Sigmoid colon (tissue), 7 donors: Measurements from ENCODE around the gene XBP1. TPM values are rescaled to one million over a fixed set of nuclear protein-coding genes. Genes with fewer than 3 reads are reported as not detected.

ENCODE experiments used
- DNase-seq: peaks from one replicate; pipeline ENCODE4 v3.0.0-alpha.2; 2019
- H3K27ac ChIP-seq, 4 donors: fragments of 200-600 bp; sonication (generic); one replicate each; pipeline ENCODE4 v1.5.1; 2016 to 2019; ENCODE audit warnings: mild to moderate bottlenecking in 1 of 4
- H3K27me3 ChIP-seq, 3 donors: fragments of 200-600 bp; sonication (generic); one replicate each; pipeline ENCODE4 v1.5.1; 2019; ENCODE audit warnings: mild to moderate bottlenecking in 1 of 3
- H3K36me3 ChIP-seq, 4 donors: fragments of 200-600 bp; sonication (generic); one replicate each; pipeline ENCODE4 v1.5.1; 2016 to 2019
- H3K4me1 ChIP-seq, 4 donors: fragments of 200-600 bp; sonication (generic); one replicate each; pipeline ENCODE4 v1.5.1; 2017 to 2019
- H3K4me3 ChIP-seq, 4 donors: fragments of 200-600 bp; sonication (generic); one replicate each; pipeline ENCODE4 v1.5.1; 2017 to 2019; ENCODE audit warnings: mild to moderate bottlenecking in 2 of 4, moderate library complexity in 1 of 4
- H3K9me3 ChIP-seq, 4 donors: fragments of 200-600 bp in 3 of 4; sonication (generic) in 3 of 4; one replicate each; pipeline versions ENCODE4 v1.5.1 to v1.6.1; 2013 to 2019
- CTCF ChIP-seq, 4 experiments: fragments of 450-650 bp in 3 of 4; fragments of 200-600 bp in 1 of 4; IDR thresholded peaks; one replicate each; pipeline ENCODE4 v1.5.1; 2016 to 2019; ENCODE audit warnings: antibody characterized with exemption in 4 of 4, mild to moderate bottlenecking in 3 of 4, moderate library complexity in 2 of 4
- EP300 ChIP-seq, 4 donors: sonication (generic); formaldehyde crosslinking; IDR thresholded peaks; one replicate each; pipeline ENCODE4 v1.6.1; 2017; ENCODE audit warnings: antibody characterized with exemption in 4 of 4
- POLR2A ChIP-seq, 2 donors: fragments of 450-650 bp; IDR thresholded peaks; one replicate each; pipeline ENCODE4 v1.6.1; 2016; ENCODE audit warnings: antibody characterized with exemption in 2 of 2, mild to moderate bottlenecking in 2 of 2, moderate library complexity in 2 of 2
- POLR2AphosphoS5 ChIP-seq, 4 donors: sonication (generic); formaldehyde crosslinking; IDR thresholded peaks; one replicate each; pipeline ENCODE4 v1.6.1; 2017; ENCODE audit warnings: antibody characterized with exemption in 4 of 4
- WGBS, 2 donors: extraction: QIAGEN DNeasy Blood & Tissue Kit; methylation state at CpG; one replicate each; pipeline ENCODE4 v1.1.7; 2013; 5-methylcytosine and 5-hydroxymethylcytosine counted together
- intact Hi-C: fragments of 100-400 bp; cut with DNase I; formaldehyde crosslinking; loops from one replicate; pipeline ENCODE4 v1.15.1; 2023
- polyA plus RNA-seq, 3 donors: library from polyadenylated mRNA; stranded (reverse); fragments of 200-250 nt; gene quantifications; one replicate each; pipeline ENCODE4 v1.2.3, GENCODE V29; 2013
- total RNA-seq, 4 donors: library from RNA; depleted of rRNA; stranded (reverse); fragments of >200 nt; gene quantifications; one replicate each; pipeline ENCODE4 v1.1.0, GENCODE V29; 2016
- donor health status: healthy with polysubstance abuse.
- donor health status: Bipolar disorder and iron deficiency.
- donor health status: healthy.

The XBP1 gene
- total and polyA plus RNA-seq, 7 donors = 76.7 to 134 (median 106) TPM

- DNase-seq = no peak
- Histone ChIP-seq H3K27ac (no peak overlapping the region), H3K36me3 (no peaks in the 10 kb centered on the region), H3K9me3 (no peaks in the 10 kb centered on the region), H3K4me1 (peaks cover 0 to 10% (median 5%) of the 10 kb centered on the region in 4 donors), H3K4me3 (no peak overlapping the region), H3K27me3 (no peaks in the 10 kb centered on the region)
- WGBS, 2 donors = 14 to 36% methylated on average over 4 of the region's 4 CpGs
- TF ChIP-seq POLR2AphosphoS5 (IDR thresholded peaks at IDR 0.05) = no peak
- TF ChIP-seq EP300 (IDR thresholded peaks at IDR 0.05) = no peak
- TF ChIP-seq CTCF (IDR thresholded peaks at IDR 0.05) = no peak
- no peak for TF ChIP-seq POLR2A (IDR thresholded peaks at IDR 0.05)
- intact Hi-C loops = no loop called here
Measured at GRCh38 chr22:28822930-28823551, 22.7 kb upstream of the XBP1 start.

GRCh38 chr22:28821452-28821851 lies 21.1 kb upstream of the XBP1 start:
- Histone ChIP-seq H3K27ac (no peak overlapping the region), H3K36me3 (no peaks in the 10 kb centered on the region), H3K4me3 (no peak overlapping the region), H3K9me3 (no peaks in the 10 kb centered on the region), H3K27me3 (no peaks in the 10 kb centered on the region), H3K4me1 (peaks cover 0 to 10% (median 5%) of the 10 kb centered on the region in 4 donors)
- DNase-seq = peak; percentile 9
- intact Hi-C loops = no loop called here
- TF ChIP-seq POLR2AphosphoS5 (IDR thresholded peaks at IDR 0.05) (no peak), CTCF (IDR thresholded peaks at IDR 0.05) (no peak), EP300 (IDR thresholded peaks at IDR 0.05) (no peak), POLR2A (IDR thresholded peaks at IDR 0.05) (no peak)
- WGBS, 2 donors = 58 to 84% methylated on average over 1 of the region's 1 CpG

GRCh38 chr22:28820885-28821284 lies 20.5 kb upstream of the XBP1 start:
- Histone ChIP-seq H3K4me3 (no peak overlapping the region), H3K27ac (no peak overlapping the region), H3K9me3 (no peaks in the 10 kb centered on the region), H3K27me3 (no peaks in the 10 kb centered on the region), H3K36me3 (no peaks in the 10 kb centered on the region), H3K4me1 (peaks cover 0 to 10% (median 5%) of the 10 kb centered on the region in 4 donors)
- DNase-seq = peak; percentile 19
- TF ChIP-seq EP300 (IDR thresholded peaks at IDR 0.05) (no peak), CTCF (IDR thresholded peaks at IDR 0.05) (no peak), POLR2A (IDR thresholded peaks at IDR 0.05) (no peak), POLR2AphosphoS5 (IDR thresholded peaks at IDR 0.05) (no peak)
- intact Hi-C loops = no loop called here
- WGBS, 2 donors = 75 to 92% methylated on average over 2 of the region's 2 CpGs

DNA sequence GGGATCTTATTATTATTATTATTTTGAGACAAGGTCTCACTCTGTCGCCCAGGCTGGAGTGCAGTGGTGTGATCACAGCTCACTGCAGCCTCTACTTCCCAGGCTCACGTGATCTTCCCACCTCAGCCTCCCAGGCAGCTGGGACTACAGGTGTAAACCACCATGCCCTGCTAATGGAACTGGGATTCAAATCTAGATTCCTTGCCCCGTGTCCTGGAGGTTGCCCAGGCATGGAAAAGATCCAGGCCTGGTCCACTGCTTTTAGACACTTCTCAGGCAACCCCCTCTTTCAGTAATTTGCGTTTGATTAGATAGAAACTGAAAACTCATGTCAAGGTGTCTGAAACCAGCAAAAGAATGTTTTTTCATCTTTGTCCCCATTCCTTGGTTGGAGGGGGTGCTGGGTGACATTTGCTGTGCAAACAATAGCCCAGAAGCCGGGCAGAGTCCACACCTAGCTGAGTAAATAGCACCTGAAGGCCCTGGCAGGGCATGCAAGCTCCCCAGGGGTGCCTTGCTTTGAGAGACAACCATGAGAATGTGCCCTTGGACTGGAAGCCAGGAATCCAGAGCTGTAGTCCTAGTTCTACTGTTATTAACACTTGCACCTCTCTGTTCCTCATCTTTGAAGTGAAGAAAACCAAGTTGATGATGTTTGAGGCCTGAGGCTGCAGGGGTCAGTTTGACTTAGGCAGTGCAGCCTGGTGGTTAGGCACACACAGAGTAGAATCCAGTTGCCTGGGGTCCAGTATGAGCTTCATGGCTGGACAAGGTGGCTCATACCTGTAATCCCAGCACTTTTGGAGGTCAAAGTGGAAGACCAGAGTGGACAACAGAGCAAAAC lies 19.1 kb upstream of the XBP1 start:
- H3K9me3 ChIP-seq = no peaks in the 10 kb centered on the region
- H3K4me1 ChIP-seq = peaks cover 0 to 10% (median 5%) of the 10 kb centered on the region in 4 donors
- H3K36me3 ChIP-seq = no peaks in the 10 kb centered on the region
- H3K27me3 ChIP-seq = no peaks in the 10 kb centered on the region
- WGBS, 2 donors = 24 to 50% methylated on average over 5 of the region's 5 CpGs
- H3K27ac ChIP-seq = peak overlapping the region in 1 of 4 donors; percentile 14
- TF ChIP-seq CTCF (IDR thresholded peaks at IDR 0.05) (no peak), POLR2AphosphoS5 (IDR thresholded peaks at IDR 0.05) (no peak), EP300 (IDR thresholded peaks at IDR 0.05) (no peak), POLR2A (IDR thresholded peaks at IDR 0.05) (no peak)
- peak; percentile 42 for DNase-seq
- H3K4me3 ChIP-seq = no peak overlapping the region
- intact Hi-C loops = no loop called here
